DND-41 (cell line): Measurements from ENCODE around the gene SAMD8.

ENCODE experiments used
- EZH2 ChIP-seq: IDR thresholded peaks from 3 replicates; pipeline ENCODE4 v1.6.1; 2012; ENCODE audit warnings: borderline replicate concordance, low read depth, mild to moderate bottlenecking, moderate library complexity, low read length, inconsistent platforms; ENCODE audit not compliant: severe bottlenecking
- TF ChIP-seq, protein P1 (sequence below): IDR thresholded peaks from 2 replicates; pipeline ENCODE4 v1.5.1; 2012; ENCODE audit warnings: borderline replicate concordance, low read length, moderate library complexity, mild to moderate bottlenecking; ENCODE audit not compliant: poor library complexity, severe bottlenecking; ENCODE audit errors: extremely low read depth

DNA sequence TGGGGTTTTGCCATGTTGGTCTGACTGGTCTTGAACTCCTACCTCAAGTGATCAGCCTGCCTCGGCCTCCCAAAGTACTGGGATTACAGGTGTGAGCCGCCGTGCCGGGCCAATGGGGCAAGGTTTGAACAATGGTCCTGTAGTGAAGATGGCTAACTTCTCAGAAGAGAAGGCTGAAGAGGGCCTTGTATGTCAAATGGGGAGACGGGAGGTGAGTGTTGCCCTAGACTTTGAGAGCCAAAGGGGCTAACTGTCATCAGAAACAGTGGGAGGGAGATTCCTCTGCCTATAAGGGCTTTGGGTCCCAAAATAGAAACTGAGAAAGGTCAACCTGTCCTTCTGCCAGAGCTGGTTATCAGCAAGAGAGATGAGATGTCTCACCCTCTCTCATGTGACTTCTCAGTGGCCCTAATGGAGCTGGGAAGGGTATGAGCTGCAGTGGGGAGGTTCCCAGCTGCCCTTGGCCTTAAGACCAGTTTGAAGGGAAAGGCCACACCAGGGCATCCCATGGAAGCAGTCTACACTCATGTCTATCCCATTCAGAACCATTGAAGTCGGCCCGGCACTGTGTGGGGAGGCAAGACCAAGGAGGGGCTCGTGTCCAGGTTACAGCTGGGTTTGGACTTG, 1.3 kb upstream of the SAMD8 start:
- TF ChIP-seq, protein P1, sequence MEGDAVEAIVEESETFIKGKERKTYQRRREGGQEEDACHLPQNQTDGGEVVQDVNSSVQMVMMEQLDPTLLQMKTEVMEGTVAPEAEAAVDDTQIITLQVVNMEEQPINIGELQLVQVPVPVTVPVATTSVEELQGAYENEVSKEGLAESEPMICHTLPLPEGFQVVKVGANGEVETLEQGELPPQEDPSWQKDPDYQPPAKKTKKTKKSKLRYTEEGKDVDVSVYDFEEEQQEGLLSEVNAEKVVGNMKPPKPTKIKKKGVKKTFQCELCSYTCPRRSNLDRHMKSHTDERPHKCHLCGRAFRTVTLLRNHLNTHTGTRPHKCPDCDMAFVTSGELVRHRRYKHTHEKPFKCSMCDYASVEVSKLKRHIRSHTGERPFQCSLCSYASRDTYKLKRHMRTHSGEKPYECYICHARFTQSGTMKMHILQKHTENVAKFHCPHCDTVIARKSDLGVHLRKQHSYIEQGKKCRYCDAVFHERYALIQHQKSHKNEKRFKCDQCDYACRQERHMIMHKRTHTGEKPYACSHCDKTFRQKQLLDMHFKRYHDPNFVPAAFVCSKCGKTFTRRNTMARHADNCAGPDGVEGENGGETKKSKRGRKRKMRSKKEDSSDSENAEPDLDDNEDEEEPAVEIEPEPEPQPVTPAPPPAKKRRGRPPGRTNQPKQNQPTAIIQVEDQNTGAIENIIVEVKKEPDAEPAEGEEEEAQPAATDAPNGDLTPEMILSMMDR: no peak
- TF ChIP-seq EZH2: no peak
